K562 (cell line): ENCODE measurements around the gene PLA2G4A. TPM values are rescaled to one million over a fixed set of nuclear protein-coding genes. Genes with fewer than 3 reads are reported as not detected.

ENCODE experiments used
- ATAC-seq: fragments of 200-7000 bp; cut with Tn5 transposase; 3 replicates; pipeline ENCODE4 v1.9.1; 2020; ENCODE audit warnings: moderate library complexity
- BruUV-seq: library from RNA; stranded (reverse); fragments of 400-500 nt; replicated peaks from 2 replicates; lab custom pipeline; 2021; lab: Mats Ljungman, UMichigan
- CTCF ChIA-PET: fragments of 300-600 bp; formaldehyde crosslinking; extraction: SDS; loops from one replicate; lab custom pipeline; 2021; ENCODE audit warnings: low intra/inter-chr PET ratio; lab: Yijun Ruan, JAX
- POLR2A ChIA-PET: fragments of 300-600, 350-650 bp; sonication (Branson Sonifier 250); formaldehyde crosslinking; extraction: SDS; loops from one replicate; lab custom pipeline; 2021; ENCODE audit warnings: antibody characterized with exemption, inconsistent platforms; lab: Yijun Ruan, JAX
- DNase-seq, 4 experiments: peaks; one replicate each; pipeline versions ENCODE4 v3.0.0 to v3.0.0-alpha.2; 2011 to 2018; ENCODE audit warnings: low spot score in 3 of 4, mixed read lengths in 3 of 4; ENCODE audit errors: extremely low read depth in 1 of 4
- FAIRE-seq: peaks from 2 replicates; lab custom pipeline; 2011; peaks lifted over from hg19 to GRCh38; lab: Jason Lieb, UNC
- H2AFZ ChIP-seq: 2 replicates; pipeline ENCODE4 v1.6.0; 2011; ENCODE audit warnings: low read depth, low read length, control low read depth, inconsistent platforms
- H3K27ac ChIP-seq: fragments of 200-600 bp; 3 replicates; pipeline ENCODE4 v1.8.0; 2011; ENCODE audit warnings: low read depth, mild to moderate bottlenecking, control low read depth, inconsistent platforms, low read length, moderate library complexity, mixed read lengths; ENCODE audit errors: extremely low read depth
- H3K27me3 ChIP-seq, 2 experiments: fragments of 300-600 bp in 1 of 2; 2 replicates in 1 of 2; 3 replicates in 1 of 2; pipeline versions ENCODE4 v1.6.0 to v1.8.0; 2011; ENCODE audit warnings: inconsistent platforms in 2 of 2, low read length in 2 of 2, mild to moderate bottlenecking in 1 of 2, mixed read lengths in 1 of 2, moderate library complexity in 1 of 2; ENCODE audit not compliant: control insufficient read depth in 2 of 2, insufficient read depth in 2 of 2
- H3K36me3 ChIP-seq: fragments of 300-600 bp; 3 replicates; pipeline ENCODE4 v1.8.0; 2011; ENCODE audit warnings: mild to moderate bottlenecking, low read length, inconsistent platforms; ENCODE audit not compliant: control insufficient read depth, insufficient read depth
- H3K4me1 ChIP-seq, 2 experiments: fragments of 200-600 bp in 1 of 2; replicated peaks in 1 of 2; 2 replicates in 1 of 2; 3 replicates in 1 of 2; pipeline versions ENCODE4 v1.5.1 to v1.8.0; 2011; ENCODE audit warnings: inconsistent platforms in 2 of 2, low read length in 2 of 2, mild to moderate bottlenecking in 1 of 2, mixed read lengths in 1 of 2, moderate library complexity in 1 of 2; ENCODE audit not compliant: control insufficient read depth in 2 of 2, insufficient read depth in 2 of 2
- H3K4me2 ChIP-seq: 2 replicates; pipeline ENCODE4 v1.6.1; 2011; ENCODE audit warnings: low read length, control low read depth, inconsistent platforms, mixed read lengths; ENCODE audit not compliant: insufficient read depth
- H3K4me3 ChIP-seq: fragments of 200-600 bp; sonication (generic), shearing (Covaris generic); 2 replicates; pipeline ENCODE4 v1.5.1; 2016; ENCODE audit warnings: control low read depth, inconsistent platforms
- H3K79me2 ChIP-seq: fragments of 200-600 bp; 3 replicates; pipeline ENCODE4 v1.8.0; 2011; ENCODE audit warnings: low read length, inconsistent platforms; ENCODE audit not compliant: control insufficient read depth, insufficient read depth
- H3K9ac ChIP-seq, 2 experiments: 2 replicates each; pipeline versions ENCODE4 v1.6.0 to v1.6.1; 2011; ENCODE audit warnings: low read depth in 2 of 2, low read length in 2 of 2, control low read depth in 1 of 2, inconsistent platforms in 1 of 2, mild to moderate bottlenecking in 1 of 2, mixed read lengths in 1 of 2; ENCODE audit not compliant: insufficient read depth in 1 of 2
- H3K9me1 ChIP-seq: one replicate; pipeline ENCODE4 v1.6.0; 2011; ENCODE audit warnings: inconsistent platforms, mild to moderate bottlenecking, low read length, moderate library complexity; ENCODE audit not compliant: control insufficient read depth, insufficient read depth
- H3K9me3 ChIP-seq: replicated peaks from 2 replicates; pipeline ENCODE4 v1.5.1; 2011; ENCODE audit warnings: low read depth, low read length, inconsistent platforms; ENCODE audit not compliant: control insufficient read depth, insufficient read depth
- H4K20me1 ChIP-seq: replicated peaks from 2 replicates; pipeline ENCODE4 v1.6.1; 2011; ENCODE audit warnings: low read length, inconsistent platforms, mixed read lengths; ENCODE audit not compliant: control insufficient read depth, insufficient read depth
- CBX3 ChIP-seq, 2 experiments: IDR thresholded peaks; 1 replicate in 1 of 2; 2 replicates in 1 of 2; pipeline ENCODE4 v1.6.1; 2012; ENCODE audit warnings: inconsistent platforms in 2 of 2, low read length in 2 of 2, borderline replicate concordance in 1 of 2, control low read depth in 1 of 2
- FIP1L1 ChIP-seq: fragments of 200-400 bp; formaldehyde crosslinking; IDR thresholded peaks from 2 replicates; pipeline ENCODE4 v1.6.1; 2018; ENCODE audit warnings: mild to moderate bottlenecking, low read depth, low read length; ENCODE audit not compliant: poor library complexity, severe bottlenecking
- HIVEP1 ChIP-seq: fragments of 250-450 bp; sonication (Bioruptor Pico); IDR thresholded peaks from 2 replicates; pipeline ENCODE4 v1.4.0; 2020; ENCODE audit warnings: mild to moderate bottlenecking
- HLTF ChIP-seq: fragments of 450-650 bp; IDR thresholded peaks from 2 replicates; pipeline ENCODE4 v1.6.1; 2016
- NCOA1 ChIP-seq: fragments of 450-650 bp; IDR thresholded peaks from 2 replicates; pipeline ENCODE4 v1.6.1; 2016; ENCODE audit warnings: low read depth
- NFE2 ChIP-seq: IDR thresholded peaks from 2 replicates; pipeline ENCODE4 v1.6.1; 2014; ENCODE audit warnings: antibody characterized with exemption, low read depth
- NUFIP1 ChIP-seq: fragments of 450-650 bp; IDR thresholded peaks from 2 replicates; pipeline ENCODE4 v1.6.1; 2018; ENCODE audit not compliant: partially characterized antibody
- RBBP5 ChIP-seq: fragments of 200-600 bp; sonication (generic); IDR thresholded peaks from 2 replicates; pipeline ENCODE4 v1.6.1; 2012; ENCODE audit warnings: borderline replicate concordance, mild to moderate bottlenecking, low read length, control low read depth, inconsistent platforms; ENCODE audit not compliant: insufficient read depth, poor library complexity, severe bottlenecking
- RFX7 ChIP-seq: fragments of 250-450 bp; sonication (Bioruptor Pico); IDR thresholded peaks from 2 replicates; pipeline ENCODE4 v1.5.1; 2021; ENCODE audit warnings: mild to moderate bottlenecking
- RHOXF2B ChIP-seq: fragments of 250-450 bp; sonication (Bioruptor Pico); conservative IDR thresholded peaks from 2 replicates; pipeline ENCODE4 v1.5.1; 2021
- TAF7 ChIP-seq: fragments of 450-650 bp; IDR thresholded peaks from 2 replicates; pipeline ENCODE4 v1.6.1; 2016; ENCODE audit warnings: missing genetic modification characterization, missing compliant biosample characterization
- WHSC1 ChIP-seq: IDR thresholded peaks from one replicate; pipeline ENCODE4 v1.6.1; 2012; ENCODE audit warnings: low read length, control low read depth, inconsistent platforms
- ZC3H11A ChIP-seq: IDR thresholded peaks from 2 replicates; pipeline ENCODE4 v1.6.1; 2012; ENCODE audit warnings: low read depth, low read length, improper control_type of control experiment
- ZNF274 ChIP-seq: IDR thresholded peaks from 2 replicates; pipeline ENCODE4 v1.6.1; 2011; ENCODE audit warnings: low read depth, mild to moderate bottlenecking, low read length, moderate library complexity, borderline replicate concordance
- ZNF347 ChIP-seq: fragments of 450-650 bp; formaldehyde crosslinking; IDR thresholded peaks from 2 replicates; pipeline ENCODE4 v1.4.0; 2020; ENCODE audit warnings: low read depth, mild to moderate bottlenecking, moderate library complexity
- ZNF354B ChIP-seq: fragments of 250-450 bp; sonication (Bioruptor Pico); IDR thresholded peaks from 2 replicates; pipeline ENCODE4 v1.4.0; 2020
- WGBS: fragments of 100-300 bp; shearing (Covaris generic); methylation state at CpG from one replicate; pipeline ENCODE4 v1.1.6; 2016; ENCODE audit warnings: low coverage, mixed read lengths; ENCODE audit not compliant: insufficient coverage; ENCODE audit errors: missing lambda C conversion rate; 5-methylcytosine and 5-hydroxymethylcytosine counted together
- in situ Hi-C: fragments of 300-500 bp; cut with MboI; formaldehyde crosslinking; loops from 4 replicates; pipeline ENCODE4 v1.15.0; 2018; ENCODE audit warnings: inconsistent platforms, mixed read lengths
- intact Hi-C: fragments of 100-400 bp; cut with micrococcal nuclease; formaldehyde crosslinking; loops from 2 replicates; pipeline ENCODE4 v1.14.2; 2022
- polyA plus RNA-seq, 8 experiments: library from polyadenylated mRNA; depleted of rRNA in 4 of 8; stranded (reverse) in 5 of 8; unstranded in 3 of 8; fragments of >200 nt; fragmentation: Nextera tagmentation in 2 of 8; fragmentation: Illumina TruSeq in 1 of 8; extraction: Ambion mirVana in 2 of 8; extraction: Trizol in 1 of 8; gene quantifications; 2 replicates each; pipeline versions ENCODE4 v1.2.1 to v1.2.3, GENCODE V29; 2011 to 2014; ENCODE audit warnings: inconsistent platforms in 1 of 8, missing spikeins in 1 of 8
- total RNA-seq, 7 experiments: library from RNA; depleted of rRNA in 6 of 7; stranded (reverse); fragments of >200 nt in 6 of 7; fragmentation: Illumina TruSeq in 2 of 7; extraction: Trizol in 2 of 7; gene quantifications; 2 replicates each; pipeline versions ENCODE4 v1.2.1 to v1.2.3, GENCODE V29; 2011 to 2021; ENCODE audit warnings: low replicate concordance in 1 of 7
- TF ChIP-seq, protein P1 (sequence below): fragments of 450-650 bp; IDR thresholded peaks from 2 replicates; pipeline ENCODE4 v1.6.1; 2018; ENCODE audit not compliant: partially characterized antibody
- TF ChIP-seq, protein P2 (sequence below), 2 experiments: fragments of 450-650 bp in 1 of 2; IDR thresholded peaks; 2 replicates each; pipeline ENCODE4 v1.6.1; 2011 to 2017; ENCODE audit warnings: low read depth in 2 of 2, antibody characterized with exemption in 1 of 2, borderline replicate concordance in 1 of 2, low read length in 1 of 2, mild to moderate bottlenecking in 1 of 2, mixed read lengths in 1 of 2; ENCODE audit not compliant: control insufficient read depth in 1 of 2

Gene PLA2G4A
- total and polyA plus RNA-seq, 9 of the 15 experiments (the other 6 are each of a cell fraction or from before 2014, with no cell fraction given): 0.04 to 0.71 (median 0.22) TPM; not detected in 4

DNA sequence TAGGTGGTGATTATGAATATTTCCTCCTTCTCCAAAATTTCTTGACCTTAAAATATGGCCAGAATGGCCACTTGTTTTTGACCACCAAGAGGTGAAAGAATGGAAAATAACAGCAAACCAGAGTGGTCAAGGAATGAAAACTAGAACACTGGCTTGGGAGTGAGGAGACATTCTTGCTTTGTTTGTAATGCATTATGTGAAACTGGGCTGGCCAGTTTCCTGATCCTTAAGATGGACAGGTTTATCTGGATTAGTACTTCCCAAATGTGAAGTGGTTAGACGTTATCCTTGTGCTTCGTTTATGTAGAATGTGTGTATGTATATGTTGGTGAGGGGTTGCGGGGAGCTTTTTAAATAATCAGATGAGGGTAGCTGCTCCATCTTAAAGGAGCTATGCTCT, 12.8 kb downstream of the PLA2G4A start:
- no peaks in the 10 kb centered on the region for H4K20me1 ChIP-seq
- H3K9ac ChIP-seq: no peak overlapping the region
- no peak overlapping the region for H3K27ac ChIP-seq
- no peaks in the 10 kb centered on the region for H3K4me1 ChIP-seq
- no peak for ATAC-seq
- H2AFZ ChIP-seq: no peak overlapping the region
- H3K79me2 ChIP-seq: no peaks in the 10 kb centered on the region
- no peak for DNase-seq
- in situ Hi-C loops: no loop called here
- H3K36me3 ChIP-seq: no peaks in the 10 kb centered on the region
- WGBS: 3% methylated on average over 3 of the region's 3 CpGs
- no peaks in the 10 kb centered on the region for H3K9me3 ChIP-seq
- no TSS peak for BruUV-seq
- intact Hi-C loops: no loop called here
- FAIRE-seq: no peak
- H3K4me3 ChIP-seq: no peak overlapping the region
- no peaks in the 10 kb centered on the region for H3K9me1 ChIP-seq
- H3K27me3 ChIP-seq: no peaks in the 10 kb centered on the region
- H3K4me2 ChIP-seq: no peak overlapping the region
- CTCF ChIA-PET: no interaction called here
- POLR2A ChIA-PET: no interaction called here
- TF ChIP-seq, protein P1, sequence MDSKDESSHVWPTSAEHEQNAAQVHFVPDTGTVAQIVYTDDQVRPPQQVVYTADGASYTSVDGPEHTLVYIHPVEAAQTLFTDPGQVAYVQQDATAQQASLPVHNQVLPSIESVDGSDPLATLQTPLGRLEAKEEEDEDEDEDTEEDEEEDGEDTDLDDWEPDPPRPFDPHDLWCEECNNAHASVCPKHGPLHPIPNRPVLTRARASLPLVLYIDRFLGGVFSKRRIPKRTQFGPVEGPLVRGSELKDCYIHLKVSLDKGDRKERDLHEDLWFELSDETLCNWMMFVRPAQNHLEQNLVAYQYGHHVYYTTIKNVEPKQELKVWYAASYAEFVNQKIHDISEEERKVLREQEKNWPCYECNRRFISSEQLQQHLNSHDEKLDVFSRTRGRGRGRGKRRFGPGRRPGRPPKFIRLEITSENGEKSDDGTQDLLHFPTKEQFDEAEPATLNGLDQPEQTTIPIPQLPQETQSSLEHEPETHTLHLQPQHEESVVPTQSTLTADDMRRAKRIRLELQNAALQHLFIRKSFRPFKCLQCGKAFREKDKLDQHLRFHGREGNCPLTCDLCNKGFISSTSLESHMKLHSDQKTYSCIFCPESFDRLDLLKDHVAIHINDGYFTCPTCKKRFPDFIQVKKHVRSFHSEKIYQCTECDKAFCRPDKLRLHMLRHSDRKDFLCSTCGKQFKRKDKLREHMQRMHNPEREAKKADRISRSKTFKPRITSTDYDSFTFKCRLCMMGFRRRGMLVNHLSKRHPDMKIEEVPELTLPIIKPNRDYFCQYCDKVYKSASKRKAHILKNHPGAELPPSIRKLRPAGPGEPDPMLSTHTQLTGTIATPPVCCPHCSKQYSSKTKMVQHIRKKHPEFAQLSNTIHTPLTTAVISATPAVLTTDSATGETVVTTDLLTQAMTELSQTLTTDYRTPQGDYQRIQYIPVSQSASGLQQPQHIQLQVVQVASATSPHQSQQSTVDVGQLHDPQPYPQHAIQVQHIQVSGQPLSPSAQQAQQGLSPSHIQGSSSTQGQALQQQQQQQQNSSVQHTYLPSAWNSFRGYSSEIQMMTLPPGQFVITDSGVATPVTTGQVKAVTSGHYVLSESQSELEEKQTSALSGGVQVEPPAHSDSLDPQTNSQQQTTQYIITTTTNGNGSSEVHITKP: no peak
- TF ChIP-seq ZNF354B (CRISPR knock-in tag): no peak
- TF ChIP-seq ZC3H11A: no peak
- no peak for TF ChIP-seq NCOA1
- no peak for TF ChIP-seq WHSC1
- TF ChIP-seq RFX7 (CRISPR knock-in tag): no peak
- TF ChIP-seq FIP1L1: no peak
- TF ChIP-seq TAF7 (tag): no peak
- TF ChIP-seq, protein P2, sequence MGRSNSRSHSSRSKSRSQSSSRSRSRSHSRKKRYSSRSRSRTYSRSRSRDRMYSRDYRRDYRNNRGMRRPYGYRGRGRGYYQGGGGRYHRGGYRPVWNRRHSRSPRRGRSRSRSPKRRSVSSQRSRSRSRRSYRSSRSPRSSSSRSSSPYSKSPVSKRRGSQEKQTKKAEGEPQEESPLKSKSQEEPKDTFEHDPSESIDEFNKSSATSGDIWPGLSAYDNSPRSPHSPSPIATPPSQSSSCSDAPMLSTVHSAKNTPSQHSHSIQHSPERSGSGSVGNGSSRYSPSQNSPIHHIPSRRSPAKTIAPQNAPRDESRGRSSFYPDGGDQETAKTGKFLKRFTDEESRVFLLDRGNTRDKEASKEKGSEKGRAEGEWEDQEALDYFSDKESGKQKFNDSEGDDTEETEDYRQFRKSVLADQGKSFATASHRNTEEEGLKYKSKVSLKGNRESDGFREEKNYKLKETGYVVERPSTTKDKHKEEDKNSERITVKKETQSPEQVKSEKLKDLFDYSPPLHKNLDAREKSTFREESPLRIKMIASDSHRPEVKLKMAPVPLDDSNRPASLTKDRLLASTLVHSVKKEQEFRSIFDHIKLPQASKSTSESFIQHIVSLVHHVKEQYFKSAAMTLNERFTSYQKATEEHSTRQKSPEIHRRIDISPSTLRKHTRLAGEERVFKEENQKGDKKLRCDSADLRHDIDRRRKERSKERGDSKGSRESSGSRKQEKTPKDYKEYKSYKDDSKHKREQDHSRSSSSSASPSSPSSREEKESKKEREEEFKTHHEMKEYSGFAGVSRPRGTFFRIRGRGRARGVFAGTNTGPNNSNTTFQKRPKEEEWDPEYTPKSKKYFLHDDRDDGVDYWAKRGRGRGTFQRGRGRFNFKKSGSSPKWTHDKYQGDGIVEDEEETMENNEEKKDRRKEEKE (IDR thresholded peaks at IDR 0.05; ENCODE audit: borderline replicate concordance in 1 of 2, control insufficient read depth in 1 of 2, low read depth in 2 of 2, low read length in 1 of 2): no peak
- TF ChIP-seq NFE2: no peak
- no peak for TF ChIP-seq HLTF
- TF ChIP-seq HIVEP1 (CRISPR knock-in tag): no peak
- TF ChIP-seq RHOXF2B: no peak
- no peak for TF ChIP-seq NUFIP1
- no peak for TF ChIP-seq ZNF347
- no peak for TF ChIP-seq ZNF274
- TF ChIP-seq CBX3 (IDR thresholded peaks at IDR 0.05; ENCODE audit: borderline replicate concordance in 1 of 2, low read length in 2 of 2): no peak
- TF ChIP-seq RBBP5: no peak
